GM23248 (cell line): ENCODE measurements around the gene SCN3B.

Experiments used
- EZH2 ChIP-seq: fragments of 200-600 bp; sonication (generic); IDR thresholded peaks from 2 replicates; pipeline ENCODE4 v1.6.1; 2018; ENCODE audit warnings: antibody characterized with exemption, mild to moderate bottlenecking; ENCODE audit not compliant: insufficient read depth, poor library complexity, severe bottlenecking
- EZH2phosphoT487 ChIP-seq: fragments of 200-600 bp; sonication (generic); IDR thresholded peaks from 2 replicates; pipeline ENCODE4 v1.6.1; 2018; ENCODE audit warnings: antibody characterized with exemption, moderate library complexity, mild to moderate bottlenecking, low read depth; ENCODE audit not compliant: insufficient read depth

GRCh38 chr11:123702696-123703095 is 48.3 kb upstream of the SCN3B start:
- TF ChIP-seq EZH2 (no peak), EZH2phosphoT487 (no peak)
